HG02678 (cell line): Measurements from ENCODE around the gene HECW1.
"Not testable (repeated sequence)": the region's sequence is repeated elsewhere in the genome, so short reads cannot be mapped to it uniquely, and the experiment has no call there.

Experiments used
- ATAC-seq: cut with Tn5 transposase; IDR thresholded peaks from one replicate; pipeline ENCODE4 v1.9.1; 2021; ENCODE audit warnings: mild to moderate bottlenecking, moderate library complexity; ENCODE audit not compliant: unreplicated experiment

Gene HECW1

DNA sequence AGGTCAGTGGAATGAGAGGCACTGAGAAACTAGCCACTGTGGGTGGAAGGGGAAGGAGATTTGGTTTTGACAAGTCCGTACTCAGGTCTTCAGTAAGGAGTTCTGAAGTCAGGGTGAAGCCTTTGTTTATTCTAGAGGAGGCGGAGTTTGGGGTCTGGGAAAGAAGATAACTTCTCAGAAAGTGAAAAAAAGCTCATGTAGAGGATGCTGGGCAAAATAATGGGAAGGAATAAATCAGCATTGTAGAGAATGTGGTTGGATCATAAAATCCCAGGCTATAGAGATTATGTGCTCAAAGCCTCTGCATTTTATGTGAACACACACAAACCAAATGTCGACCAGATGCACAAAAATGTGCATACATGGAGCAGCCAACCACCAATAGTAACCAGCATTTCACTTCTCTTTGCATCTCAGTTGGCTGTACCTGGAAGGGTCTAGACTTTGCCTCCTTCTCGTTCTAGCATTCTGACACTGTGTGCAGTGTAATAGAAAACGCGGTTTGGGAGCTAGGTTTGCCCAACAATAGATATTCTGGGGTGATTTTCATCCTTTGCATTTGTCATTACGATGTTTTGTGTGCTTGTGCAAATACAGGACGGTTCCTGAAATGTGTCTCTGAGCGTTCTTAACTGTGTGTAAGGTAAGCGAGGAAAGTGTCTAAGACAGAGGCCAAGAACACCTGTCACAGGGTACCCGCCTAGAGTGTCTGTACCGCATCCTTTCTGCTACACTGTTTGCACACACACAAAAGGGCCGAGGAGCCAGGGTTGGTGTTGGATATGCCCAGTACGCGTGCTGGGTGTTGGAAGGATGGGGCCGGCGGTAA, 603 bp upstream of the HECW1 start:
- no peak for ATAC-seq

DNA sequence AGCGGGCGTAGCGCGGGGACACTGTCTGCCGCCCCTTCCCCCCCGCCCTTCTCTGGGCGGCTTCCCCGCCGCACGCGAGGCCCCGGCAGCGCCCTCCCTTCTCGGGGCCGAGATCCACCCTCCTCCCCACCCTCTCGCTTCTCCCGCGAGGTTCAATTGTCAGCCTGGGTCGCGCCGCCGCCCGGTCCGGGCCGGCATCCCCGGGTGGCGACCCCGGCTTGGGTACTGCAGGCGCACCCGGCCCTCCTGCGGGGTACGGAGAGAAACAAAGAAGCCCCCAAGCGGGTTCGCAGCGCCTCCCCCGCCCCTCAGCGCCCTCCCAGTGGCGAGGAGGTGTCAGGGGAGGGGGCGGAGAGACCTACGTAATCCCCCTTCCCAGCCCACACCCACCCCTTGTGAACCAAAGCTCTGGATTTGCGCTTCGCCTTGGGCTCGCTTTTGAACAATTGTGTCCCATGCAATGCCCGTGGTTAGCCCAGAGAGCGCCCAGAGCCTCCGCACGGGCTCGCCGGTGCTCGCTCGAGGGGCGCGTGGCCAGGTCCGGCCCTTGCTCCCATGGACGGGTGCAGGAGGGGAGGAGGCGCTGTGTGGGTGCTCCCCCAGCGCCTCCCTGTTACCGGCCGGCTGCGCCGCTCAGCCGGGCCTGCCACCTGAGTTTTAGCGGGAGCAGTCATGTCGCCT, 634 bp downstream of the HECW1 start:
- ATAC-seq, result no peak

DNA sequence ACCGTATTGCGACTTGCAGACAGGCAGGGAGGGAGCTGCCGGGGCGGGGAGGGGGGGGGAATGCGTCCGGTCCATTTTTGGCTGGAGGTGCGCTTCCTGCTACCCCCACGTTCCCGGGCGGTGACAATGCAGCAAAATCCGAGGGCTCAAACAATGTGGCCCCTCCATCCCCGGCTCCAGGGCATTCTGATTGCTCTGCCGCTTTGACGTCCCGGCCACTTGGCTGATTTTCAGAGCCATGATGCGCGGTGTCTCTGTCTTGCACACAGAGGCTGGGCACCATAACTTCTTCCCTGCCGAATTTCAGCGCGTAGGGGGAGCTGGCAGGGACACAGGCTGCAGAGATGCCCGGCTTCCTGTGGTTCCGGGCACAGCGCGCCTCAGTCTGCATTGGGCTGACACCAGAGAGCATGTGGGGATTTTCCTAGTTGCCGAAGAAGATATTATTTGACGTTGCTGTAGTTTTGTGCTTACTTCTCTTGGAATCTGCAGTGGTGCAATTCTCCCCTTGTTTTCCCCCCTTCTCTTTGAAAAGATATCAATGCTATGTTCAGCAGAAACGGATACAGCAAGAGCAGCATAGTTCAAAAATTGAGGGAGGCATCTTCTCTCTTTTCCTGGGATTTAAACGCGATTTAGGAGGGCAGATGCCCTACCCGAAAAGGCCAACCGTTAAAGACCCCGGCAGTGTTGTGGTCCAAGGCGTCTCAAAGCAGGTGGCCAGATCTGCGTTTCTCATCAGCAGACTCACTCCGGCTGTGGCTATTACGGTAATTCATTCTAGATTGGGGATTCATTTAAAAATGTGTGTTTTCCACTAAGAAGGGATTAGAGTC, 1.4 kb downstream of the HECW1 start:
- ATAC-seq, result no peak

DNA sequence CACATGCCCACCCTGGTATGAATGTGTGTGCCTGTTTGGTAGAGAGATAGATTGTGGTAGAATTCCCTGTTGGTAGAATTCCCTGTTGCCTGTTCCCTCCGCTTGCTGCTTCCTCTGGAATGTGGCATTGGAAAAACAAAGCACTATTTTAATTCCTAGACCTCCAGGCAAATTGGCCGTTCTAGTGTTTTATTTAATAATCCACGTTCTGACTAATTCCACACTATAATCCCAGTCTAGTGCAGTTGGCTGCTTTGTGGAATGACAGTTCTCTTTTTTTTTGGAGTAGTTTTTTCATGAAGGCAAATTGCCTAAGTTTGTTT, 2.0 kb downstream of the HECW1 start:
- no peak for ATAC-seq

DNA sequence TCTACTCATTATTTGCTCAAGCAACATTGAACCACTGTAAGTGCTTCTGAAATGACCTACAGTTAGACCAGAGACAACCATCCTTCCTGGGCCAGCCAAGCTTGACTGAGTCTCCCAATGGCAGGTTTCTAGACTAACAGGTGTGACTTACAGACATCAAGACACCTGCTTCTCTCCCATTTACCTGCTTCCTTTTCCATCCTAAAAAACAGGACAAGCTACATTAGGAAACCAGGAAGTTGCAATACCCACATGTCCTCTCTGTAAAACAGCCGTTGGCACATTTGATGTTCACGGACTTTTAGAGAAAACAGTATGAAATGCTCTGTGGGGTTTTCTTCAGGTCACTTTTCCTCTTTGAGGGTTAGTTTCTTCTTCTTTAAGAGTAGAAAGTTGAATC, 4.0 kb downstream of the HECW1 start:
- no peak for ATAC-seq

DNA sequence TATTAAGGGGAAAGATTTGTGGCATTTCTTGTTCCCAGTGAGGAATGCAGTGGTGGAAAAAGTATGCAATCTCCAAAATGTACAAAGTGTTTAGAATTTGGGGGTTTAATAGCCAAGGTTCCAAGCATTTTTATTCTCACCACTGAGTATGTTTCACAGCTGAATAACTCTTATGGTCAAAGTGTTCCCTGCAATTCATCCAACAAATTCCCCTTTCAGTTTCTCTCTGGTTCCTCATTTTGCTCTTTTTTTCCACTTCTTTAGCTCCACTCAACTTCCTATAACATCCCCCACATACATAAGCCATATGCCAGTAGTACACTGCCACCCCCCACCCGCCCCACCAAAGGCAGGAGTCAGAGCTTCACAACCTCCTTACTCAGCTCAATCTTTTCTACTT, 4.6 kb downstream of the HECW1 start:
- no peak for ATAC-seq

DNA sequence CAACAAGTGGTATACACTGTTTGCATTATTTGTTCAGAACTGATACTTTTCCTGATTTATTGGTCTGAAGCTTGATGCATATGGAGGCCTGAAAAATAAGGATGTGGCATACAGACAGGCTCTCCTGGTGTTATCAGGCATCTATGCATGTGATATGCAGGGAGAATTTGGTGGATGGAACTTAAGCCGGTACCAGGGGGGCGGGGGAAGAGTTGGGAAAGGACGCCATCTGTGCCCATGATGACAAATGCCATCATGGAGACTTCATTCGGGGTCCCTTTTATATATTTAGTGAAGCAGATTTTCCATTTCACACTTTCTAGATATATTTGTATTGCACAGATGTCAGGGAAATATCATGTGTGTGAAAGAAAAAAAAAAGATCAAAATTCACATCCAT, 5.4 kb downstream of the HECW1 start:
- ATAC-seq, result no peak

DNA sequence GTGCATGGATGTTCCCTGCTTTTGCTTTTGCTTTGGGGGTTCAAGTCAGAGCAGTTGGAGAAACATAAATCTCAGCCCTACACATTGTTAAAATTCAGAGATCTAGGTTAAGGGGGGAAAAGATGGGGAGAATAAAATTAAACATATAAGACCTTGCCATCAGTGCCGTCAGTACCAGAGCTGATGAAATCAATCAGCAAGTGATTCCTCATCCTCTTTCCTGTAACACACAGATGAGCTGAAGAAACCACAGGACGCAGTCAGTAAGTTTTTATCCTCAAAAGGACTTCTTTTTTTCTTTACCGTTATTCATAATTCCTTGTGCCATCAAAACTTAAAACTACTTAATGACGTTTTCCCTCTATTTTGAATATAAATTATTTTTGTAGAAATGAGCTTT, 5.9 kb downstream of the HECW1 start:
- no peak for ATAC-seq

DNA sequence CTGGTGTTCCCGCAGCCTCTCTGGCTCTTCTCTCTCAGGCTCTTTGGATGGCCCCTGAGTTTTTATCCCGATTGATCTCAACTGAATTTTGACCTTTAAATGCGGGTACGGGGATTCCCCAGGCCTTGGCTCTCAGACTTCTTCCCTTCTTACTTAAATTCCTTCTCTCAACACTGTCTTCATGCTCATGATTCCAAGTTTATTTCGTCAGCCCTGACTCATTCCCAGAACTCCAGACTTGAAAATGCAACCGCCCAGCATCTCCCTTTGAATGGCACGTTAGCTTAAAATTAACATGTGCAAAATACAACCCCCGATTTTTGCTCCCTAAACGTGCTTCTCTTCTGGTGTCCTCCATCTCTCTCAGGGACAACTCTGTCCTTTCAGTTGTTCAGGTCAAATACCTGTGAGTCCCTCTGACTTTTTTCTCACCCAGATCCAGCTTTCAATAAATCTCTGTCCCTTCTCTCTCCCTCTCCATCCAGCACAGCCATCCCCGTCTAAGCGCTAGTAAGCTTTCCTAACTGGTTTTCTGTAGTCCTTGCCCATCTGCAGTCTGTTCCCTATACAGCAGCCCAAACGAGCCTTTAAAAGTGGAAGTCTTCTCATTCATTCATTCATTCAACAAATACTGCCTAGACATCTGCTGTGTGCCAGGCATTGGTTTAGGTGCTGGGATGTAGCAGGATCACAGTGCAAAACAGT, 7.1 kb downstream of the HECW1 start:
- ATAC-seq, result no peak

DNA sequence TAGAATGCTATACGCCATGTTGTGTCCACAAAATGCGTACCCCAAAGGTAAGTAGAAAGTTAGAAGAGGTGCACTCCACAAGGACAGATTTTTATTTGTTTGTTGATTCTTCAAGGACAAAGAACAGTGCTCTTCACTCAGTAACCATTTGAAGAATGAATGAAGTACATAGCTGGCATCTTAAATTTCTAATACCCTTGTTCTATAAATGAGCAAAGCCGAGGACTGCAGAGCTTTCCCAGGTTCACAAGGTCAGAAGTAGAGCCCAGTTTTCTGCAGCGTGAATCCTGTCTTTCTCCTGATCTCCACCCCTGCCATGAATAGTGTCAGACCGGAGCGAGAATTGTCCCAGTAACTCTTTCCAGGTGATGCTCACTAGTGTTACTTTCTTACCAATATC, 9.5 kb downstream of the HECW1 start:
- ATAC-seq, result no peak

DNA sequence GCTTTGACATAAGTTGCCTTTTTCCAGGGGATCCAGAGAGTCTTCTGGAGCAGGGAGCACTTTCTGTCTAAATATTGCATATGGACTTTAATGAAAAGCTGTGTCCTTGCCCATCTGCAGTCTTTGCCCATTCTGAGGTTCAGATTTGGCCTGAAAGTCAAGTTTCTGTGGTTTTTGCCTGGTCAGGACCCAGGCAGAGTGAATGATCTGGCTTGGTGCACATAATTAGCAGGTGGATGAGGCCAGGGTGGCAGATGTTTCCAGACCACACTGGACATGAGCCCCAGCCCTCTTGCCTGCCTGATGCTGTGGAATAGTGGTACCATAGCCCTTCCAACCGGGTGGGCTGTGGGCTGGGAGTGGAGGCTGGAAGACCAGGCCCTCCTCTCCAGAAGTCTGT, 11.0 kb downstream of the HECW1 start:
- no peak for ATAC-seq

DNA sequence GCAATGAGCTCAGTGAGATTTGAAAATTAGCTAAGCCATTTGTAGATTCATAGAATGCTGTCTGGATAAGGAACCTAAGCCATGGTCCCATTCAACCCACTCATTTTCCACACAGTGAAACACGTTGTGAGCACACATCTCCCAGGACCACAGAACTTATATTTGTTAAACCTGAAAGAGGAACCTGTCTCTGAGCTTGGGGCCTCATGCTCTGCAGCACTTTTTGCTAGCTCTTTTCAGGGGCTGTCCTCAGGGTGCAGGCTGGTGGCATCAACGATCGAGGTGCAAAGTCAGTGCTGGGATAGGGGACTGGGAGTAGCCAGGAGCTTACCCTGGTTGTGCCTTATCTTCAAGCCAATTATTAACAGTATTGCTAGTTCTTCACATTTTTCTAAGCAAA, 11.9 kb downstream of the HECW1 start:
- ATAC-seq, result no peak

DNA sequence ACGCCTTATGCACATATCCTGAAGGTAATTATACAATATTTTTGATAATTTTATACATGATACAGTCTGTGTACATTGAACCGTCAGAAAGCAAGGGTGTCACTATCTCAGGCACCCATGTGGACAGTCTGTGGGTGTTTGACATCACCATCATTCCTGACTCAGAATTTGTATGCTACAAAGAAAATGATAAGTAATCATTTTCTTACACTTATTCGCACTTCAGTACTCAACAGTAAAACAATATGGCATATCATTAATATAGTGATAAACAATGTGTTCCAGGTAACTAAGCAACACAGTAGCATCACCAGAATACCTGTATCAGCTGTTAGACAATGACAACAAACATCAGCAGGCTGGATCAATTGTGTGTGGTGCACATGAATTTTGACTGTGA, 17.9 kb downstream of the HECW1 start:
- ATAC-seq, result no peak

DNA sequence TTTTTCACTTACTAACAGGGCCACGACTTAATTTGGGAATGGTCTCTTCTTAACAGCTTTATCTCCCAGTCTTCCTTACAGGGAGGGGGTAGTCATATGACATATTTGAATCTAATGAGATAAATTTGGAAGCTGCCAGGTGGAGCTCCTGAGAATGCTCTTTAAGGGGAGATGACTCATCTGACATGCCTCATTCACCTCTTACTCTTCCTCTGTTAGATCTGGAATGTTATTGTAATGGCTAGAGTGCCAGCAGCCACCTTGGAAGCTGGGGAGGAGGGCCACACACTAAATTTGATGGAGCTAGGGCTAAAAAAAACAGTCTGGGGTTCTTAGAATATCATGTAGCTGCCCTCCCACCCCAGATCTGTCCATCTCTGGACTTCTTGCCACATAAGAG, 22.7 kb downstream of the HECW1 start:
- ATAC-seq, result no peak

DNA sequence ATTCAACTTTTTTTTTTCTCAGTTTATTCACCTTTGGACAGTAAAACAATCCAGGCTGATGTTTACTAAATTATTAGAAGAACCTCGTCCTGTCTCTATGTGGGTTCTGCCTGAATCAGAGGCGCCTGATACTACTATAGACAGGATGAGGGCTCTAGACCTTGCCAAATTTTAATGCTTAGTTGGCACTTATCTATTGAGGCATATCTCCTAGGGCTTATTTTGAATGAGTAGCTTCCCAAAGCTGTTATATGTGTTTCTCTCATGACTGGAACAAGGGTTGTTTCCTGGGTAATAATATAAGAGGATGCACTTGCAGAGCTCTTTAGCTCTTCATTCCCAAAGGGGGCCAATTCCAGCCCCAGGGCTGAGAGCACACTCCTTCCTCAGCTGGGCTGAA, 23.6 kb downstream of the HECW1 start:
- ATAC-seq, result no peak

DNA sequence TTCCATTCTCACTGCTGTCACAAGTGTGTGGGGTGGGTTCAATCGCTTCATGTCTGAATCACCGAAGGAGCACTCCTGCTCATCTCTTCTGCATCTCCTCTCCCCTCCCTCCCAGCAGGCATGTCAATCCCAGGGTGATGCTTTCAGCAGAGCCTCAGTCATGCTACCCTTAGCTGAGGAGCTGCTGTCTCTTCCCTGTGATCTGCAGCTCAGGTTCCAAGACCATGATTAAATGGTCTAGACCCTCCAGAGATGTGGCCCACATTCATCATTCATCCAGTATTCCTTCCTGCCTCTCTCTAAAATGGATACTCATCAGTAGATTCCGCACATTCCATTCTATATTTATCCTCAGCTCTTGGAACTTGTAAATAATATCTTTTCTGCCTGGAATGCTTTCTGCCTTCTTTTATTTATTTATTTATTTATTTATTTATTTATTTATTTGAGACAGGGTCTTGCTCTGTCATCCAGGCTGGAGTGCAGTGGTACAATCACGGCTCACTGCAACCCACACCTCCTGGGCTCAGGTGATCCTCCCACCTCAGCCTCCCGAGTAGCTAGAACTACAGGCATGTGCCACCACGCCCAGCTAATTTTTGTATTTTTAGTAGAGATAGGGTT, 24.8 kb downstream of the HECW1 start:
- ATAC-seq, result not testable (repeated sequence)

DNA sequence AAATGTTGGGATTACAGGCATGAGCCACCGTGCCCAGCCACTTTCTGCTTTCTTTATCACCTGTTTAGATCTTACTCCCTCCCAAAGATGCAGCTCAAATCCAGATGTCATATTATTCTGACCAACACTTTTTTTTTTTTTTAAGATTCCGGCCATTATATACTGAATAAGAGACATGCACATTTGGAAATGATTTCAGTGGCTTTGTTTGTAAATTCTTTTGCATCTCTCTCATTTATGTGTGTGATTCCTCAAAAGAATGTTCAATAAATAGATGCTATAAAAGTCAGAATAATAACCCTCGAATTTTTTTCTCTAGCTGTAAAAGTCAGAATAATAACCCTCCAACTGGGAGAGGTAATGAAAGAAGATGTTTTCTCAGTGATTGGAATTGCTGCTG, 25.4 kb downstream of the HECW1 start:
- ATAC-seq, result no peak

DNA sequence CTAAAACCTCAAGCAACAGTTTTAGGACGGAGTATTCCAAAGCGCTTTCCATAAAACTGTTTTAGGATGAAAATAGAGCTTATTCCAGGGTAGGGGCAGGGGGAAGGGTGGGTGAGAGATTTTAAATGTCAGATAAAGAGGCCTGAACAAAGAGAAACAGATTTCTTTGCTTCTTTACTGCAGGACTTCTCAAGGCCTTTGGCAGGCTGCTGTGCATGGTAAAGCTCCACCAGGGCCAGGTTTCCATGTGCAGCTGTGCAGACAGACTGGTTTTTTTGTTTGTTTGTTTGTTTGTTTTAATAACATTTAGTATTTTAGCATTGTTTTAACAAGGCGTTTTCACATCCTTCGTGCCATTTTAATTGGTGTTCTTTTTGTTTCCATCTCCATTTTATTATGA, 26.3 kb downstream of the HECW1 start:
- ATAC-seq, result no peak

DNA sequence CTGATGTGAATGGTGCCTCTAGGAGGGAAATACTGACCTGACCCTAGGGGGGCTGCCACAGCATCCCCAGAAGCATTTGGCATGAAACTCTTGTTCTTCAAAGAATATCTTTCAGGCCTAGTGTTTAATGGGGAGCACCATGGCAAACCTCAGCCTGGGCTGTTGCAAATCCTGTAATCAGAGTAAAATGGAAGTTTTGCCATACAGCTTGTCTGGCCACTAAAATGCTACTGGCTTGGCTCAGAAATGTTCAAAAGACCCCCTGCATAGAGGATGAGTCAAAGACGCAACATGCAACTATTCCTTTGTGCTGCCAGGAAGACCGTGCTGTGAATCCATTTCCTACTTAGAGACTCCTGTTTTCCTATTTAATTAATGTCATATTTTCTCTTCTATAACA, 26.7 kb downstream of the HECW1 start:
- no peak for ATAC-seq

DNA sequence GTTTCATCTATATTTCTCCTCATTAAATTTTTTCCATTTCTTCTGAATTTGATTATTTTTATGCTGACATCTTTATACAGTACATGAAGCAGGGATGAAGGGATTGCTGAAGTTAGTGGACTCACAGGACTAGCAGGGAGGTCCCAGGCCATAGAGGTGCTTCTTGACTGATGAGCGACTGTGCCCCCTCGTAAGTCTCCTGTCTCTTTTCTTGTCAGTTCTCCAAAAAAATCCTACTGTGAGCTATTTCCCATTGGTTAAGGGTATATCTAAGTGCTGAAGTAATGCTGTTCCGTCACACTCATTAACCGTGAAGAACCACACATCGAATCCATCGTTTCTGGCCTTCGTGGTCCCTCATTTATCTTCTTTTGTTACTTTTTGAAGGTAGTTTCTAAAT, 27.7 kb downstream of the HECW1 start:
- ATAC-seq, result no peak

DNA sequence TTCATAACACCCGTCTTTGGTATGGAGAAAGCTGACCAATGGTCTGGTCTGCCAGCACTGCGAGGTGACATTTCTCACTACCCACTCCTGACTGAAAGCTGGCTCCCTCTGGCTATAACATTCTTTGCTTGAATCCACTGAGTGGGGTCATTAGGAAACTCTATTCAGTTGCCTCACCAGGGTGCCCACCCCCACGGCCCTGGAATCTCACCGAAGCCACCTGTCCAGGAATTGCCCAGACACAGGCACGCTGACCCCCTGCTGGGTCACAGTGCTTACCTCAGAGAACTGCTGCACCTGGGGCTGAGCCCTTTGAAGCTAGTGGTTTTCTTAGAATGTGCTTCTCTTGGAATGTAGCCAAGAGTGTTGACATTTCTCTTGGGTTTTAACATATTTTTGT, 28.6 kb downstream of the HECW1 start:
- no peak for ATAC-seq
